Body of pancreas (tissue), 4 donors: ENCODE results near the gene KCTD21. TPM values are rescaled to one million over a fixed set of nuclear protein-coding genes. Genes with fewer than 3 reads are reported as not detected.

Experiments used
- ATAC-seq: fragments of 150-250 bp; one replicate; pipeline ENCODE4 v1.9.1; 2016
- DNase-seq, 4 donors: peaks; one replicate each; pipeline ENCODE4 v3.0.0-alpha.2; 2019
- H3K27ac ChIP-seq, 4 donors: fragments of 200-600 bp; sonication (generic); 1 replicate in 3 of 4; 2 replicates in 1 of 4; pipeline versions ENCODE4 v1.5.1 to v1.6.1; 2016 to 2019; ENCODE audit warnings: mild to moderate bottlenecking in 1 of 4, mixed read lengths in 1 of 4, moderate library complexity in 1 of 4
- H3K27me3 ChIP-seq, 2 donors: fragments of 200-600 bp; sonication (generic); one replicate each; pipeline ENCODE4 v1.6.0; 2016; ENCODE audit warnings: mild to moderate bottlenecking in 1 of 2
- H3K36me3 ChIP-seq, 2 donors: fragments of 200-600 bp; sonication (generic); replicated peaks in 1 of 2; 2 replicates each; pipeline ENCODE4 v1.5.1; 2016; ENCODE audit warnings: low read depth in 2 of 2; ENCODE audit not compliant: insufficient read depth in 1 of 2
- H3K4me1 ChIP-seq: fragments of 200-600 bp; sonication (generic); one replicate; pipeline ENCODE4 v1.6.0; 2016
- H3K4me3 ChIP-seq, 2 donors: fragments of 200-600 bp; sonication (generic); 1 replicate in 1 of 2; 2 replicates in 1 of 2; pipeline ENCODE4 v1.5.1; 2016 to 2019
- H3K9me3 ChIP-seq, 3 donors: fragments of 200-600 bp; sonication (generic); 1 replicate in 2 of 3; 2 replicates in 1 of 3; pipeline ENCODE4 v1.5.1; 2016
- POLR2A ChIP-seq, 3 donors: fragments of 450-650 bp; IDR thresholded peaks; one replicate each; pipeline ENCODE4 v1.6.1; 2016; ENCODE audit warnings: antibody characterized with exemption in 3 of 3, mild to moderate bottlenecking in 2 of 3
- WGBS, 2 donors: methylation state at CpG; one replicate each; pipeline ENCODE4 v1.1.5; 2017; 5-methylcytosine and 5-hydroxymethylcytosine counted together
- intact Hi-C: fragments of 100-400 bp; cut with DNase I; formaldehyde crosslinking; loops from one replicate; pipeline ENCODE4 v1.15.1; 2023
- total RNA-seq, 2 donors: library from RNA; depleted of rRNA; stranded (reverse); fragments of >200 nt; gene quantifications; one replicate each; pipeline ENCODE4 v1.1.0, GENCODE V29; 2016
- TF ChIP-seq, protein P1 (sequence below), 7 experiments: fragments of 450-650 bp in 4 of 7; fragments of 200-600 bp in 3 of 7; sonication (generic) in 3 of 7; IDR thresholded peaks; one replicate each; pipeline ENCODE4 v1.5.1; 2016 to 2019; ENCODE audit warnings: antibody characterized with exemption in 7 of 7

The KCTD21 gene
- total RNA-seq, 2 donors from 2014 or later, result 4.6 to 5.4 TPM

DNA sequence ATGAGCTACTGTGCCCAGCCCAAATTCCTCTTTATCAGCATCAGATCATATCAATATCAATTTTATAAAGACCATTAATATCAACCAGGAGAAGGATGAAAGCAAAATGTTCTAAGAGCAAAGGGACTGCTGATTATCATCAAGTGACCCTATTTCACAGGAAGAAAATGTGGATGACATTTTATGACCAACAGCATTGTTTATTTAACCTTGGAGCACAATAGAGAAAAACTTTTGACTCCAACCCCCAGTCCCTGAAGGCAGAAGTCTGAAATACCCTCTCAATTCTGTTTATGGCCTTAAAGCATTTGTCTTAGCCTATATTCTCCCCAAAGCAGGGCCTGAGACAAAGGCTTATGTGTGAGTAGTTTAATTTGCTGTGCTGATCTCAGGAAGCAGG, 37.7 kb downstream of the KCTD21 start:
- DNase-seq (no peak), ATAC-seq (no peak)
- Histone ChIP-seq H3K27ac (no peak overlapping the region), H3K9me3 (no peaks in the 10 kb centered on the region), H3K27me3 (no peaks in the 10 kb centered on the region), H3K4me3 (no peak overlapping the region), H3K36me3 (no peaks in the 10 kb centered on the region), H3K4me1 (no peaks in the 10 kb centered on the region)
- intact Hi-C loops, result no loop called here
- TF ChIP-seq, protein P1, sequence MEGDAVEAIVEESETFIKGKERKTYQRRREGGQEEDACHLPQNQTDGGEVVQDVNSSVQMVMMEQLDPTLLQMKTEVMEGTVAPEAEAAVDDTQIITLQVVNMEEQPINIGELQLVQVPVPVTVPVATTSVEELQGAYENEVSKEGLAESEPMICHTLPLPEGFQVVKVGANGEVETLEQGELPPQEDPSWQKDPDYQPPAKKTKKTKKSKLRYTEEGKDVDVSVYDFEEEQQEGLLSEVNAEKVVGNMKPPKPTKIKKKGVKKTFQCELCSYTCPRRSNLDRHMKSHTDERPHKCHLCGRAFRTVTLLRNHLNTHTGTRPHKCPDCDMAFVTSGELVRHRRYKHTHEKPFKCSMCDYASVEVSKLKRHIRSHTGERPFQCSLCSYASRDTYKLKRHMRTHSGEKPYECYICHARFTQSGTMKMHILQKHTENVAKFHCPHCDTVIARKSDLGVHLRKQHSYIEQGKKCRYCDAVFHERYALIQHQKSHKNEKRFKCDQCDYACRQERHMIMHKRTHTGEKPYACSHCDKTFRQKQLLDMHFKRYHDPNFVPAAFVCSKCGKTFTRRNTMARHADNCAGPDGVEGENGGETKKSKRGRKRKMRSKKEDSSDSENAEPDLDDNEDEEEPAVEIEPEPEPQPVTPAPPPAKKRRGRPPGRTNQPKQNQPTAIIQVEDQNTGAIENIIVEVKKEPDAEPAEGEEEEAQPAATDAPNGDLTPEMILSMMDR (IDR thresholded peaks at IDR 0.05), result no peak
- TF ChIP-seq POLR2A (IDR thresholded peaks at IDR 0.05), result no peak

DNA sequence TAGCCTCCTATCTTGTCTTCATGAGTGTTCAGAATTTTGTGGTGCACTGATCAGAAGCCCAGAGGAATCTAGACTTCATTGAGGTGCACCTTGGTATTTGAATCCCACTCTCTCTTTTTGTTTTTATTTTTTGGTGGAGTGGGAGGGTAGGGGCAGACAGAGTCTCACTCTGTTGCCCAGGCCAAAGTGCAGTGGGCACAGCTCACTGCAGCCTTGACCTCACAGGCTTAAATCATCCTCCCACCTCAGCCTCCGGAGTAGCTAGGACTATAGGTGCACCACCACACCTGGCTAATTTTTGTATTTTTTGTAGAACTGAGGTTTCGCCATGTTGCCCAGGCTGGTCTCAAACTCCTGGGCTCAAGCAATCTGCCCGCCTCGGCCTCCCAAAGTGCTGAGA, 38.1 kb downstream of the KCTD21 start:
- H3K27ac ChIP-seq, result no peak overlapping the region
- intact Hi-C loops, result no loop called here
- WGBS, 2 donors, result 87 to 95% methylated on average over 4 of the region's 4 CpGs

DNA sequence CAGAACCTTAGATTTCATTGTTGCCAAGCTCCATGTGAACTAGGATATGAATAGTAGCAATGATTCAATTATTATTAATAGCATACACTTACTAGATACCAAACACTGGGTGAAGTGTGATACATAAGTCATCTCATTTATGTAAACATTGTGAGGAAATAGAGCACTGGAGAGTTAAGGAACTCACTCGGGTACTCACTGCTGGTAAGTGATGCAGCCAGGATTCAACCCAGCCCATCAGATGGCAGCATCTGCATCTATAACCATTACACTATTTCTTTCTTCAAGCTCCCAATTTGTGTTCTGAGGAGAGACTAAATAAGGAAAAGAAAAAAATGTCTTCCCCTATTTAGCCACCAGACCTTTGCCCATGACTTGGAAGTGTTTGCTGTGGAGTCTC, 38.8 kb downstream of the KCTD21 start:
- no peak overlapping the region for H3K4me3 ChIP-seq
- intact Hi-C loops, result no loop called here
- ATAC-seq (no peak), DNase-seq (no peak)
- no peak overlapping the region for H3K27ac ChIP-seq
- WGBS, 2 donors, result 45 to 48% methylated on average over 1 of the region's 1 CpG
- no peaks in the 10 kb centered on the region for H3K36me3 ChIP-seq
- TF ChIP-seq, protein P1 (IDR thresholded peaks at IDR 0.05), result no peak
- TF ChIP-seq POLR2A (IDR thresholded peaks at IDR 0.05), result no peak
- H3K9me3 ChIP-seq, result no peaks in the 10 kb centered on the region
- no peaks in the 10 kb centered on the region for H3K27me3 ChIP-seq
- H3K4me1 ChIP-seq, result no peaks in the 10 kb centered on the region

More for the DNA sequence above, 38.1 kb downstream of the KCTD21 start:
- Histone ChIP-seq H3K4me1 (no peaks in the 10 kb centered on the region), H3K9me3 (no peaks in the 10 kb centered on the region), H3K27me3 (no peaks in the 10 kb centered on the region), H3K36me3 (no peaks in the 10 kb centered on the region), H3K4me3 (no peak overlapping the region)
- no peak for DNase-seq
- TF ChIP-seq POLR2A (IDR thresholded peaks at IDR 0.05), result no peak
- TF ChIP-seq, protein P1 (IDR thresholded peaks at IDR 0.05), result no peak
- no peak for ATAC-seq

DNA sequence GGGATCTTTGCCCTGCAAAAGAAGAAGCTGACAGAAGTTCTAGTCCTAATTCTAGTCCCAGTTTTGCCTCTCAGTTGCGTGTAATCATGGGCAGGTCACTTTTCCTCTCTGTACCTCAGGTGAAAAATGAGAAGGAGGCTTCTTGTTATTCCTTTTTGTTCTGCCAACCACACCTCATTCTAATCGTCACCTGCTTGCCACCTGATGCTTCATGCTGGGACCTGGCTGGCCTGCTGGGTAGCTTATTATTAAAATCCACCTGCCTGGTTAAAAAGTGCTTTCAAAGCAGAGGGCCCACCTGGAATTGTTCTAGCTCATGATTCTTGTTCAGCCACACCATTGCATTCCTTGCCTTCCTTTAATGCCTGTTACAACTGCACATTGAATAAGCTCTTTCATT, 40.6 kb downstream of the KCTD21 start:
- Histone ChIP-seq H3K4me1 (no peaks in the 10 kb centered on the region), H3K9me3 (no peaks in the 10 kb centered on the region), H3K36me3 (no peaks in the 10 kb centered on the region), H3K27me3 (no peaks in the 10 kb centered on the region), H3K4me3 (no peak overlapping the region), H3K27ac (no peak overlapping the region)
- intact Hi-C loops, result no loop called here
- 80 to 97% methylated on average over 2 of the region's 2 CpGs for WGBS, 2 donors
- ATAC-seq (no peak), DNase-seq (no peak)
- TF ChIP-seq POLR2A (IDR thresholded peaks at IDR 0.05), result no peak
- TF ChIP-seq, protein P1 (IDR thresholded peaks at IDR 0.05), result no peak

DNA sequence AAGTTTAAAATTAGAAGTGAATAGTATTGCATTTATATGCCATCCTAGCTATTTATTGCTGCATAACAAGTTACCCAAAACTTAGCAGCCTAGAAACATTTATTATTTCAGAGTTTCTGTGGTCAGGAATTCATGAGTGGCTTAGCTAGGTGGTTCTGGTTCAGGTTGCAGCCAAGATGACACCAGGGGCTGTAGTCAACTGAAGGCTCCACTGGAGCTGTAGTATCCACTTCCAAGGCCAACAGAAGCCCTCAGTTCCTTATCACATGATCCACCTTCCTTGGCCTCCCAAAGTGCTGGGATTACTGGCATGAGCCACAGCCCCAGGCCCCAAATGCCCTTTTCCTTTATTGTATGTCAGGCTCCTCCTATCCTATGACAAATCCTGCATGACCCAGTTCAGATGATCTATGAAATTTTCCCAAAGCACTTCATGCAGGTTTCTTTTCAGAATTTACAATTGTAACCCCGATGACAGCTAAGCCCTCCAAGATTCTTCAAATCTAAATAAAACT, 42.9 kb downstream of the KCTD21 start:
- Histone ChIP-seq H3K27me3 (no peaks in the 10 kb centered on the region), H3K4me3 (no peak overlapping the region), H3K36me3 (no peaks in the 10 kb centered on the region), H3K9me3 (no peaks in the 10 kb centered on the region), H3K27ac (no peak overlapping the region), H3K4me1 (peaks cover 1% of the 10 kb centered on the region)
- DNase-seq (no peak), ATAC-seq (no peak)
- 87 to 88% methylated on average over 1 of the region's 1 CpG for WGBS, 2 donors
- no peak for TF ChIP-seq POLR2A (IDR thresholded peaks at IDR 0.05)
- TF ChIP-seq, protein P1 (IDR thresholded peaks at IDR 0.05), result no peak
- intact Hi-C loops, result no loop called here
